ENCODE data around the gene PAX5.

DNA sequence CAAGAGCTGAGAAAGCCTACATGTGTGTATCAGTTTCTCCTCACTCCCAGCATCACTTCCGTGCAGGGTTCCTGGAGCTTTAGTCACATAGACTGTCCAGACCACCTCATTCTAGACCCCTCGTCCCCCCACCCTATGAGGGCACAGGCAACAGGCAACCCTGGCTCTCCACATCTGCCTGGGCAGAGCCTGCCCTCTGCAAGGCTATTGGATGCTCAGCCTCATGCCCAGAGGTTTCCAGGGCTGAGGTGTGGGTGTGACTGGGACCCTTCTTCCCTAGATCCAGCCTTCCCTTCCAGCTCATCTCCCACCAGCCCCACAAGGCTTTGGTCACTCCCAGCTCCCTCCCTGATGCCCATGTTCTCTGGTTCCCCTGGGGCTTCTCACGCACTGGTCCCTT is 161.4 kb downstream of the PAX5 start:
- TF ChIP-seq POLR2A (IDR thresholded peaks at IDR 0.05) (no peak), CTCF (IDR thresholded peaks at IDR 0.05) (no peak)

All from breast epithelium (tissue), 3 donors.